GM10248 (cell line): ENCODE data around the gene IGF2.

Source experiments
- CTCF ChIA-PET: fragments of 300-600 bp; sonication (Branson Sonifier 250); formaldehyde crosslinking; extraction: SDS; loops from one replicate; lab custom pipeline; 2021; ENCODE audit warnings: antibody characterized with exemption; lab: Yijun Ruan, JAX
- POLR2A ChIA-PET: fragments of 350-650 bp; sonication (Branson Sonifier 250); formaldehyde crosslinking; extraction: SDS; loops from one replicate; lab custom pipeline; 2020; ENCODE audit warnings: antibody characterized with exemption; lab: Yijun Ruan, JAX
- DNase-seq: peaks from one replicate; pipeline ENCODE4 v3.0.0; 2012; ENCODE audit errors: extremely low spot score
- TF ChIP-seq, protein P1 (sequence below): IDR thresholded peaks from 2 replicates; pipeline ENCODE4 v1.5.1; 2012; ENCODE audit warnings: mild to moderate bottlenecking, low read depth; ENCODE audit errors: extremely low read depth, missing control alignments, control extremely low read depth

The IGF2 gene

DNA sequence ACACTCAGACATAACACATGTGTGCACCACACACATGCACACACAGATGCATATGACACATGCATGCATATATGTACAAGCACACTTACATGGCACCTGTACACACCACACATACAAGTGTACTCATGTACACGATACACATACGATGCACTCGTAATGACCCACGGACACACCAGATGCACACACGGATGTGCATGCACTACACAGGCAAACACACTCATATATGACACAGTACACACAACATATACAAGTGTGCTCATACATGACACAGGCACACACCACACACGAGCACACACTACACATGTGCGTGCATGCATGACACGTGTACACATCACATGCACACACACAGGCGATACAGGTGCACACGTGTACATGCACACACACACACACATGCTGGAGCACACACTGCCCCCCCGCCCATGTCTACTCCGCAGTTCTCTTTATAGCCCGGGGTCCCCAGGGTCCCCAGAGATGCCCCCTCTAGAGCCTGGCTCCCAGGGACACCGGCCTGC is 37.3 kb upstream of the IGF2 start:
- ChIA-PET POLR2A (no interaction called here), CTCF (no interaction called here)
- TF ChIP-seq, protein P1, sequence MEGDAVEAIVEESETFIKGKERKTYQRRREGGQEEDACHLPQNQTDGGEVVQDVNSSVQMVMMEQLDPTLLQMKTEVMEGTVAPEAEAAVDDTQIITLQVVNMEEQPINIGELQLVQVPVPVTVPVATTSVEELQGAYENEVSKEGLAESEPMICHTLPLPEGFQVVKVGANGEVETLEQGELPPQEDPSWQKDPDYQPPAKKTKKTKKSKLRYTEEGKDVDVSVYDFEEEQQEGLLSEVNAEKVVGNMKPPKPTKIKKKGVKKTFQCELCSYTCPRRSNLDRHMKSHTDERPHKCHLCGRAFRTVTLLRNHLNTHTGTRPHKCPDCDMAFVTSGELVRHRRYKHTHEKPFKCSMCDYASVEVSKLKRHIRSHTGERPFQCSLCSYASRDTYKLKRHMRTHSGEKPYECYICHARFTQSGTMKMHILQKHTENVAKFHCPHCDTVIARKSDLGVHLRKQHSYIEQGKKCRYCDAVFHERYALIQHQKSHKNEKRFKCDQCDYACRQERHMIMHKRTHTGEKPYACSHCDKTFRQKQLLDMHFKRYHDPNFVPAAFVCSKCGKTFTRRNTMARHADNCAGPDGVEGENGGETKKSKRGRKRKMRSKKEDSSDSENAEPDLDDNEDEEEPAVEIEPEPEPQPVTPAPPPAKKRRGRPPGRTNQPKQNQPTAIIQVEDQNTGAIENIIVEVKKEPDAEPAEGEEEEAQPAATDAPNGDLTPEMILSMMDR: no peak
- no peak for DNase-seq

DNA sequence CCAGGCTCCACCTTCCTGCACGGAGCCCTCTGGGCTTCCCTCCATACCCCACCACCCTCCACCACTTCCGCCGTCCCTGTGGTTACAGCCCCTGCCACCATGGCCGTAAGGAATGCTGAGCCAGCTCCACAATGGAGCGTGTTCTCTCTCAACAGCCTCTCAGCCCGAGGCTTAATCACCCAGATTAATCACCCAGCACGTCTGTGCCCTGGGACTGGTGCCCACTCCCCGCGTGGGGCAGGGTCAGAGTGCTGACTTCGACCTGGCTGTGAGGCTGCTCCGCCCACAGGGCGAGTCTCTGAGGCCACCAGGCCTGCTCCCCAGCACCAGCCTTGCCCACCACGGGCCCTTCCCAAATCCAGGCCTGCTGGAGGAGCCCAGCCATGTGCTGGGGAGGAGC is 36.5 kb upstream of the IGF2 start:
- CTCF ChIA-PET: no interaction called here
- POLR2A ChIA-PET: no interaction called here
- TF ChIP-seq, protein P1: no peak
- no peak for DNase-seq

DNA sequence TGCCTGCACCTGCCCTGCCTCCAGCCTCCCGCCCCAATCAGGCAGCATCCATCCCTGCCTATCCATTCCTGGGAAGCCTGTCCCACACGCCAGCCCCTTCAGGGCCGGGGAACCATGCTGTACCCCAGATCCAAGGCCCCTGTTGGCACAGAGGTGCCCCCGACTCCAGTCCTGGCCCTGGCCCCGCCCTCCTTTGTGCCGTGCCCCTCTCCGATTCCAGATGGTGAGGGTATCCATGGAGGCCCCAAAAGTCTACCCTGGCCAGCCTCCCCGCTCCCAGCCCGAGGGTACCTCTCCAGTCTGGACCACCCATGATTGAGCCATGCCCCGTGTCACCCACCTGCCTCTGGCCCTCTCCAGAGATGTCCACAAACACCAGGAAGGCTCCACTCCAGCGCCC is 35.2 kb upstream of the IGF2 start:
- no peak for DNase-seq
- CTCF ChIA-PET: interaction anchor here (1.3 kb wide), 1 partner anchor 10 kb away, joined by 3 read pairs; no protein-coding TSS in a partner anchor
- TF ChIP-seq, protein P1: no peak
- POLR2A ChIA-PET: no interaction called here

DNA sequence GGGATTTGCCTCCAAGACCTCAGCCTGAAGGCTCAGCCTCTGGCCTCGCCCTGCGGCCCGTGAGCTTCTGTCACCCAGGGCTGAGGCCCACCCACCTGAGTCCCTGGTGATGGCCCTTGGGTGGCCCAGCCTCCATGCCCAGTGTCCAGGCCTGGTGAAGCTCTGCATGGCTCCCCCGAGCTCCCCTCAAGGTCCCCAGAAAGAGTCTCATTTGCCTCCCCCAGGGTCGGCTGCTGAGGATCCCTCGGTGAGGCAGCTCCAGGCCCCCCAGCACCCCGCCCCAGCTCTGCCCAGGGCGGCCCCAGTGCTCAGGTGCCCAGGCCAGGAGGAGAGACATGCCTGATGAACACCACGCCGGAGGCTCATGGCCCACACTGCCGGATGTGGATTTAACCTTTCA is 34.6 kb upstream of the IGF2 start:
- ChIA-PET POLR2A (no interaction called here), CTCF (interaction anchor here (1.3 to 1.6 kb wide), 2 partner anchors 10 to 22 kb away, joined by 3 to 4 read pairs; no protein-coding TSS in a partner anchor)
- no peak for DNase-seq
- TF ChIP-seq, protein P1: no peak

DNA sequence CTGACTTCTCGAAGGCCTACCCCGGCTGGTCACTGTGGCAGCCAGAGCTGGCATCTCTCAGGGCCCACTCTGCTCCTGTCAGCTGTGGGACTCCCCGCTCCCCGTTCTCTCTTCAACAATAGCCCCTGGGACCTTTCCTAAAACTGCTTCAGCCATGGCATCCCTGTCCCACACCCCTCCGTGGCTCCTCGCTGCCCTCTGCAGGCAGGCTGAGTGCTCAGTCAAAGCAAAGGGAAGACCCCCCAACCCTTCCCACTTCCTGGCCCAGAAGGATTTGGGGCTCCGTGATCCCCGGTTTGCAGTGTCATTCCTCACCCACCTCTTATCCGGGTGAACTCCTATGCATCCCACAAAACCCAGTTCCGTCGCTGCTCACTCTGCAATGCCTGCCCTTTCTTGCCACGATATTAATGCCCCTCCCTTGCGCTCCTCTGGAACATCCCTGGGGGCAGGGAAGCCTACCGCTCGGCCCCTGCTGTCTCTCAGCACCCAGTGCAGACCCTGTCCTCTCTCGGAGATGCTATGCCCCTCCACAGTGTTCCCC is 34.0 kb upstream of the IGF2 start:
- no peak for DNase-seq
- CTCF ChIA-PET: interaction anchor here (1.3 to 1.6 kb wide), 2 partner anchors 9 to 22 kb away, joined by 3 to 4 read pairs; no protein-coding TSS in a partner anchor
- TF ChIP-seq, protein P1: peak; percentile 38
- POLR2A ChIA-PET: no interaction called here

DNA sequence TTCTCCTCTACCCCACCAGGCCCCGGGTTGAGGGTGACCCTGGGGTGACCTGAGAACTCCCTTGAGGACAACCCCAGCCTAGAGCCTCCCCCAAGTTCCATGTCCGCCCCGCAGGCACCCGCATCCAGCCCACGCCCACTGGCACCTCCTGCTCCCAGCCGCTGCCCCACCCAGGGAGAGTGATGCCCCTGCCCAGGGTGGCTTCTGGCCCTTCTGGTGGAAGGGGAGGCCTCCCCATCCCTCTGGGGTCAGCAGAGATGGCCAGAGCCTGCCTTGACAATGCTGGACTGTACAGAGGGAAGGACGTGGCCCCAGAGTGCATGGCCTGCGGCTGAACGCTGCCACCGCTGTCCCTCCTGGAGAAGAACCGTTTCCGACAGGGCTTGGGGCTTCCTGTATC is 33.5 kb upstream of the IGF2 start:
- TF ChIP-seq, protein P1: no peak
- no peak for DNase-seq
- POLR2A ChIA-PET: no interaction called here
- CTCF ChIA-PET: interaction anchor here (1.6 kb wide), 1 partner anchor 21 kb away, joined by 4 read pairs; no protein-coding TSS in a partner anchor
